Mesenchymal stem cell (in vitro differentiated cells and primary cell): ENCODE results near the gene GXYLT1.

ENCODE experiments used
- DNase-seq: peaks from one replicate; pipeline ENCODE4 v3.0.0-alpha.2; 2013
- H2AFZ ChIP-seq: one replicate; pipeline ENCODE4 v1.6.1; 2013; ENCODE audit warnings: low read depth, mild to moderate bottlenecking, control low read depth, inconsistent platforms, low read length, moderate library complexity
- H2AK5ac ChIP-seq: 2 replicates; pipeline ENCODE4 v1.6.1; 2013; ENCODE audit warnings: low read length, moderate library complexity, mild to moderate bottlenecking, inconsistent platforms; ENCODE audit not compliant: severe bottlenecking
- H2BK120ac ChIP-seq: one replicate; pipeline ENCODE4 v1.6.1; 2013; ENCODE audit warnings: low read depth, mild to moderate bottlenecking, inconsistent platforms, low read length, moderate library complexity
- H2BK12ac ChIP-seq, 2 experiments: one replicate each; pipeline ENCODE4 v1.6.1; 2013; ENCODE audit warnings: inconsistent platforms in 2 of 2, low read length in 2 of 2, mild to moderate bottlenecking in 2 of 2, moderate library complexity in 2 of 2, control low read depth in 1 of 2
- H2BK15ac ChIP-seq: one replicate; pipeline ENCODE4 v1.6.1; 2013; ENCODE audit warnings: mild to moderate bottlenecking, low read depth, inconsistent platforms; ENCODE audit not compliant: poor library complexity, severe bottlenecking
- H2BK5ac ChIP-seq: 2 replicates; pipeline ENCODE4 v1.6.1; 2013; ENCODE audit warnings: low read depth, mild to moderate bottlenecking, low read length, control low read depth, inconsistent platforms; ENCODE audit not compliant: poor library complexity, severe bottlenecking
- H3K14ac ChIP-seq, 2 experiments: one replicate each; pipeline ENCODE4 v1.6.1; 2013; ENCODE audit warnings: inconsistent platforms in 2 of 2, low read length in 2 of 2, control low read depth in 1 of 2, mild to moderate bottlenecking in 1 of 2, moderate library complexity in 1 of 2
- H3K18ac ChIP-seq, 2 experiments: one replicate each; pipeline ENCODE4 v1.6.1; 2013; ENCODE audit warnings: inconsistent platforms in 2 of 2, low read length in 2 of 2, control low read depth in 1 of 2, low read depth in 1 of 2, mild to moderate bottlenecking in 1 of 2
- H3K23ac ChIP-seq, 2 experiments: one replicate each; pipeline ENCODE4 v1.6.1; 2013; ENCODE audit warnings: inconsistent platforms in 2 of 2, low read length in 2 of 2, mild to moderate bottlenecking in 2 of 2, moderate library complexity in 2 of 2, control low read depth in 1 of 2
- H3K27ac ChIP-seq: 2 replicates; pipeline ENCODE4 v1.5.1; 2013; ENCODE audit warnings: mild to moderate bottlenecking, moderate library complexity, low read length, control low read depth, inconsistent platforms; ENCODE audit not compliant: poor library complexity, severe bottlenecking
- H3K27me3 ChIP-seq, 2 experiments: 2 replicates each; pipeline versions ENCODE4 v1.6.1 to v1.7.0; 2013; ENCODE audit warnings: low read length in 2 of 2, mild to moderate bottlenecking in 2 of 2, moderate library complexity in 2 of 2, control low read depth in 1 of 2, inconsistent platforms in 1 of 2; ENCODE audit not compliant: control insufficient read depth in 1 of 2, insufficient read depth in 1 of 2
- H3K36me3 ChIP-seq, 2 experiments: 2 replicates each; pipeline versions ENCODE4 v1.6.1 to v1.7.0; 2013; ENCODE audit warnings: low read length in 2 of 2, control low read depth in 1 of 2, inconsistent platforms in 1 of 2, low read depth in 1 of 2, mild to moderate bottlenecking in 1 of 2; ENCODE audit not compliant: insufficient read depth in 2 of 2, control insufficient read depth in 1 of 2
- H3K4ac ChIP-seq, 2 experiments: one replicate each; pipeline ENCODE4 v1.6.1; 2013; ENCODE audit warnings: inconsistent platforms in 2 of 2, low read length in 2 of 2, mild to moderate bottlenecking in 2 of 2, moderate library complexity in 2 of 2, control low read depth in 1 of 2, low read depth in 1 of 2
- H3K4me1 ChIP-seq: 2 replicates; pipeline ENCODE4 v1.6.1; 2013; ENCODE audit warnings: low read depth, low read length, control low read depth; ENCODE audit not compliant: control insufficient read depth, insufficient read depth
- H3K4me2 ChIP-seq: 2 replicates; pipeline ENCODE4 v1.6.1; 2013; ENCODE audit warnings: low read length, mild to moderate bottlenecking, inconsistent platforms; ENCODE audit not compliant: poor library complexity, severe bottlenecking
- H3K4me3 ChIP-seq, 2 experiments: 2 replicates each; pipeline versions ENCODE4 v1.5.1 to v1.7.0; 2013; ENCODE audit warnings: low read length in 2 of 2, mild to moderate bottlenecking in 2 of 2, control low read depth in 1 of 2, low read depth in 1 of 2; ENCODE audit not compliant: insufficient read depth in 1 of 2
- H3K79me1 ChIP-seq: replicated peaks from 2 replicates; pipeline ENCODE4 v1.6.1; 2013; ENCODE audit warnings: mild to moderate bottlenecking, control low read depth, low read length, inconsistent platforms; ENCODE audit not compliant: poor library complexity, severe bottlenecking
- H3K9ac ChIP-seq: 2 replicates; pipeline ENCODE4 v1.7.0; 2013; ENCODE audit warnings: mild to moderate bottlenecking, low read length, moderate library complexity
- H3K9me3 ChIP-seq: 2 replicates; pipeline ENCODE4 v1.7.0; 2013; ENCODE audit warnings: mild to moderate bottlenecking, low read length; ENCODE audit not compliant: control insufficient read depth
- H4K8ac ChIP-seq: one replicate; pipeline ENCODE4 v1.6.1; 2013; ENCODE audit warnings: inconsistent platforms, mild to moderate bottlenecking, low read length, moderate library complexity
- H4K91ac ChIP-seq: one replicate; pipeline ENCODE4 v1.6.1; 2013; ENCODE audit warnings: mild to moderate bottlenecking, low read length, inconsistent platforms
- WGBS: methylation state at CpG from one replicate; pipeline ENCODE4 v1.1.7; 2013; ENCODE audit warnings: mixed read lengths; 5-methylcytosine and 5-hydroxymethylcytosine counted together

Gene GXYLT1

GRCh38 chr12:42172441-42173210, 28.0 kb upstream of the GXYLT1 start:
- Histone ChIP-seq H3K79me1 (peaks cover 29% of the 10 kb centered on the region), H3K9me3 (no peaks in the 10 kb centered on the region), H3K36me3 (peaks cover 7 to 21% of the 10 kb centered on the region in 2 experiments), H2BK15ac (no peak overlapping the region), H3K23ac (no peak overlapping the region), H3K4ac (no peak overlapping the region), H2BK12ac (no peak overlapping the region), H2AFZ (no peak overlapping the region), H2AK5ac (no peak overlapping the region), H3K4me2 (no peak overlapping the region), H3K18ac (no peak overlapping the region), H2BK5ac (no peak overlapping the region), H3K9ac (no peak overlapping the region), H3K4me3 (no peak overlapping the region), H4K91ac (no peak overlapping the region), H4K8ac (no peak overlapping the region), H3K27me3 (no peaks in the 10 kb centered on the region), H3K14ac (no peak overlapping the region), H3K4me1 (no peaks in the 10 kb centered on the region), H3K27ac (no peak overlapping the region), H2BK120ac (no peak overlapping the region)
- 100% methylated on average over 1 of the region's 4 CpGs for WGBS
- no peak for DNase-seq

- WGBS: 93% methylated on average over 5 of the region's 6 CpGs
- no peak overlapping the region for H3K14ac ChIP-seq
- H2AFZ ChIP-seq: no peak overlapping the region
- peaks cover 3 to 9% of the 10 kb centered on the region in 2 experiments for H3K36me3 ChIP-seq
- H2BK5ac ChIP-seq: no peak overlapping the region
- no peaks in the 10 kb centered on the region for H3K27me3 ChIP-seq
- no peak overlapping the region for H3K4me2 ChIP-seq
- H2BK15ac ChIP-seq: no peak overlapping the region
- no peak overlapping the region for H4K8ac ChIP-seq
- H3K9me3 ChIP-seq: no peaks in the 10 kb centered on the region
- no peak overlapping the region for H2AK5ac ChIP-seq
- H2BK120ac ChIP-seq: no peak overlapping the region
- H3K9ac ChIP-seq: no peak overlapping the region
- no peak overlapping the region for H3K27ac ChIP-seq
- no peak overlapping the region for H3K23ac ChIP-seq
- H2BK12ac ChIP-seq: no peak overlapping the region
- no peak overlapping the region for H3K4me3 ChIP-seq
- no peak for DNase-seq
- no peak overlapping the region for H3K4ac ChIP-seq
- no peak overlapping the region for H4K91ac ChIP-seq
- H3K4me1 ChIP-seq: no peaks in the 10 kb centered on the region
- H3K79me1 ChIP-seq: peaks cover 13% of the 10 kb centered on the region
- H3K18ac ChIP-seq: no peak overlapping the region
Measured at GRCh38 chr12:42167711-42168110, 23.0 kb upstream of the GXYLT1 start.

- H3K27me3 ChIP-seq: no peaks in the 10 kb centered on the region
- H2AK5ac ChIP-seq: no peak overlapping the region
- no peak overlapping the region for H3K18ac ChIP-seq
- H3K14ac ChIP-seq: no peak overlapping the region
- no peak overlapping the region for H2BK120ac ChIP-seq
- H3K9me3 ChIP-seq: no peaks in the 10 kb centered on the region
- H4K91ac ChIP-seq: no peak overlapping the region
- no peak overlapping the region for H3K4me2 ChIP-seq
- no peak overlapping the region for H2BK5ac ChIP-seq
- H3K4me3 ChIP-seq: no peak overlapping the region
- peaks cover 0 to 9% of the 10 kb centered on the region in 2 experiments for H3K36me3 ChIP-seq
- H3K9ac ChIP-seq: peak overlapping the region; percentile 48
- peaks cover 12% of the 10 kb centered on the region for H3K79me1 ChIP-seq
- no peak overlapping the region for H2BK12ac ChIP-seq
- H4K8ac ChIP-seq: no peak overlapping the region
- H3K4me1 ChIP-seq: no peaks in the 10 kb centered on the region
- no peak overlapping the region for H2BK15ac ChIP-seq
- H3K23ac ChIP-seq: no peak overlapping the region
- no peak for DNase-seq
- no peak overlapping the region for H2AFZ ChIP-seq
- H3K27ac ChIP-seq: no peak overlapping the region
- no peak overlapping the region for H3K4ac ChIP-seq
Measured at GRCh38 chr12:42166501-42166900, 21.8 kb upstream of the GXYLT1 start.

DNA sequence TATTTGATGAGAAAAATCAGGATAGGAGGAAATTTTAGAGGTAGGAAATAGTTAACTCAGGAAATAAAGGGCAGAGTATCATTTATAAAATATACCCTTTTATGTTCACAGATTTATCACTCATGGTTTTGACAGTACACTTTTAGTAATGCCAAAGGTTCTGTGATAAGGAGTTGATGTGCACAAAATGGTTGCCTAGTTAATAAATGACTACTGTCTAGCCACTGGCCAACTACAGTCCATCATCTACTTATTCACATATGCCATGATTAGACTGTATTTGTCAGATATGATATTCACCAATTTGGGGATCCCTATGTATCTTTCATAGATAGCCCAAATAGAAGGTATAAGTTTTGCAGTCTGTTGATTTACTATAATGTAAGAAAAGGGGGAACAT, 19.2 kb upstream of the GXYLT1 start:
- H3K9me3 ChIP-seq: no peaks in the 10 kb centered on the region
- H2BK12ac ChIP-seq: no peak overlapping the region
- H3K9ac ChIP-seq: no peak overlapping the region
- H3K36me3 ChIP-seq: peaks cover 0 to 24% of the 10 kb centered on the region in 2 experiments
- H3K27me3 ChIP-seq: no peaks in the 10 kb centered on the region
- no peak overlapping the region for H3K4me3 ChIP-seq
- no peak overlapping the region for H2BK120ac ChIP-seq
- no peaks in the 10 kb centered on the region for H3K4me1 ChIP-seq
- no peak overlapping the region for H2AFZ ChIP-seq
- no peak overlapping the region for H3K27ac ChIP-seq
- H3K23ac ChIP-seq: no peak overlapping the region
- H2BK5ac ChIP-seq: no peak overlapping the region
- no peak for DNase-seq
- H4K91ac ChIP-seq: no peak overlapping the region
- H2BK15ac ChIP-seq: no peak overlapping the region
- no peak overlapping the region for H3K4ac ChIP-seq
- no peak overlapping the region for H2AK5ac ChIP-seq
- no peak overlapping the region for H4K8ac ChIP-seq
- H3K4me2 ChIP-seq: no peak overlapping the region
- no peak overlapping the region for H3K18ac ChIP-seq
- peaks cover 7% of the 10 kb centered on the region for H3K79me1 ChIP-seq
- no peak overlapping the region for H3K14ac ChIP-seq
